Activated naive CD4-positive, alpha-beta T cell treated with anti-CD3 and anti-CD28 coated beads, Interleukin-2, amount 50 U/mL, for 24 hours (primary cell): ENCODE measurements around the gene DPYD.

Source experiments
- H3K27ac Mint-ChIP-seq: one replicate; pipeline ENCODE4 v1.8.0; 2021; ENCODE audit warnings: mild to moderate bottlenecking, mixed read lengths
- H3K27me3 Mint-ChIP-seq: one replicate; pipeline ENCODE4 v1.8.0; 2021; ENCODE audit warnings: mixed read lengths
- H3K36me3 Mint-ChIP-seq: one replicate; pipeline ENCODE4 v1.8.0; 2021; ENCODE audit warnings: mixed read lengths
- H3K4me1 Mint-ChIP-seq: one replicate; pipeline ENCODE4 v1.8.0; 2021; ENCODE audit warnings: mixed read lengths
- H3K4me3 Mint-ChIP-seq: one replicate; pipeline ENCODE4 v1.8.0; 2021; ENCODE audit warnings: mild to moderate bottlenecking, mixed read lengths
- H3K9me3 Mint-ChIP-seq: one replicate; pipeline ENCODE4 v1.8.0; 2021; ENCODE audit warnings: mixed read lengths

Gene DPYD

GRCh38 chr1:97337250-97338030 lies 583.4 kb downstream of the DPYD start:
- no peak overlapping the region for H3K4me3 Mint-ChIP-seq
- no peaks in the 10 kb centered on the region for H3K4me1 Mint-ChIP-seq
- H3K36me3 Mint-ChIP-seq: peaks cover 11% of the 10 kb centered on the region
- no peaks in the 10 kb centered on the region for H3K9me3 Mint-ChIP-seq
- no peaks in the 10 kb centered on the region for H3K27me3 Mint-ChIP-seq
- no peak overlapping the region for H3K27ac Mint-ChIP-seq

DNA sequence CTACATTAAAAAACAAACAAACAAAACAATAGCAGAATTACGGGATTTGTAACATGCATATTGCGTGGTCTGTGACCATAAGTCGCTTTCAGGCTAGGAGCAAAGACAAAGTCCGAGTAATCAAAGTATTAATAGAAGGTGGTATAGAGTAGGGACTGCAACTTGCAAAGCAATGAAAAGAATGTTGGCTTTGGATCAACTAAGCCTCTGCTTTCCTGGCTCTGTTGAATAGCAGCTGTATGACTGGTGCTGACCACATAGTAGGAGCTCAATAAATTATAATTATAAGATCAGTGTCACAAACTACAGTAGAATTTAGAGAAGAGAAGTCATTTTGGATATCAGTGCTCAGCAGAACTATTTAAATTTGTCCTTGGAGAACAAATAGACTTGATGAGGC lies 586.4 kb downstream of the DPYD start:
- H3K27ac Mint-ChIP-seq: no peak overlapping the region
- no peaks in the 10 kb centered on the region for H3K27me3 Mint-ChIP-seq
- H3K4me3 Mint-ChIP-seq: no peak overlapping the region
- H3K9me3 Mint-ChIP-seq: no peaks in the 10 kb centered on the region
- no peaks in the 10 kb centered on the region for H3K4me1 Mint-ChIP-seq
- H3K36me3 Mint-ChIP-seq: peaks cover 7% of the 10 kb centered on the region

GRCh38 chr1:97332716-97333115 lies 588.1 kb downstream of the DPYD start:
- no peak overlapping the region for H3K27ac Mint-ChIP-seq
- H3K4me1 Mint-ChIP-seq: no peaks in the 10 kb centered on the region
- no peaks in the 10 kb centered on the region for H3K36me3 Mint-ChIP-seq
- H3K27me3 Mint-ChIP-seq: no peaks in the 10 kb centered on the region
- no peak overlapping the region for H3K4me3 Mint-ChIP-seq
- no peaks in the 10 kb centered on the region for H3K9me3 Mint-ChIP-seq

- H3K4me3 Mint-ChIP-seq: no peak overlapping the region
- no peak overlapping the region for H3K27ac Mint-ChIP-seq
Measured at GRCh38 chr1:97331165-97331564, 589.7 kb downstream of the DPYD start.

GRCh38 chr1:97314685-97315084 lies 606.1 kb downstream of the DPYD start:
- no peaks in the 10 kb centered on the region for H3K27me3 Mint-ChIP-seq
- no peaks in the 10 kb centered on the region for H3K4me1 Mint-ChIP-seq
- H3K27ac Mint-ChIP-seq: no peak overlapping the region
- H3K36me3 Mint-ChIP-seq: peaks cover 5% of the 10 kb centered on the region
- no peak overlapping the region for H3K4me3 Mint-ChIP-seq
- no peaks in the 10 kb centered on the region for H3K9me3 Mint-ChIP-seq

More at GRCh38 chr1:97331165-97331564, 589.7 kb downstream of the DPYD start:
- Mint-ChIP-seq H3K36me3 (peaks cover 2% of the 10 kb centered on the region), H3K27me3 (no peaks in the 10 kb centered on the region), H3K4me1 (no peaks in the 10 kb centered on the region), H3K9me3 (no peaks in the 10 kb centered on the region)

- no peak overlapping the region for H3K4me3 Mint-ChIP-seq
- H3K9me3 Mint-ChIP-seq: no peaks in the 10 kb centered on the region
- no peak overlapping the region for H3K27ac Mint-ChIP-seq
- no peaks in the 10 kb centered on the region for H3K4me1 Mint-ChIP-seq
- H3K27me3 Mint-ChIP-seq: no peaks in the 10 kb centered on the region
- H3K36me3 Mint-ChIP-seq: peaks cover 14% of the 10 kb centered on the region
Measured at GRCh38 chr1:97308131-97308530, 612.7 kb downstream of the DPYD start.

GRCh38 chr1:97307568-97307967 lies 613.3 kb downstream of the DPYD start:
- Mint-ChIP-seq H3K4me1 (no peaks in the 10 kb centered on the region), H3K4me3 (no peak overlapping the region), H3K27me3 (no peaks in the 10 kb centered on the region), H3K9me3 (no peaks in the 10 kb centered on the region), H3K27ac (no peak overlapping the region), H3K36me3 (peaks cover 17% of the 10 kb centered on the region)

DNA sequence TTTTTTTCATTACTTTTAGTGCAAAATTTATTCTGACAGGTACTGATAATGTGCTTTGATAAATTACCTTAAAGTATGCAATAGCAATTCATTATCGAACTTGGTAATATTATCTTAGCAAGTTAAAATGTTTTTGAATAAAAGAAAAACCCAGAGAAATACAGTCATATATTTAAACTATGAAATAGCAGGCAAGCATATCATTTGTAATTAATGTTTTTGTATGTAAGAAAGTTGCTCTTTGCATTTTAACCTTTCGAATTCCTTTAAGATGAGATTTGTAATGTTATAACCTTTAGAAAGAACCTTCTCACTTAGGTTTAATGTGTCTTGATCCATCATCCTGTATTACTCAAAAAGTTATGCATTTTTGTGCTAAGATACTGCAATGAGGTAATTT lies 613.7 kb downstream of the DPYD start:
- Mint-ChIP-seq H3K27ac (no peak overlapping the region), H3K27me3 (no peaks in the 10 kb centered on the region), H3K9me3 (no peaks in the 10 kb centered on the region), H3K4me3 (no peak overlapping the region), H3K36me3 (peaks cover 20% of the 10 kb centered on the region), H3K4me1 (no peaks in the 10 kb centered on the region)

DNA sequence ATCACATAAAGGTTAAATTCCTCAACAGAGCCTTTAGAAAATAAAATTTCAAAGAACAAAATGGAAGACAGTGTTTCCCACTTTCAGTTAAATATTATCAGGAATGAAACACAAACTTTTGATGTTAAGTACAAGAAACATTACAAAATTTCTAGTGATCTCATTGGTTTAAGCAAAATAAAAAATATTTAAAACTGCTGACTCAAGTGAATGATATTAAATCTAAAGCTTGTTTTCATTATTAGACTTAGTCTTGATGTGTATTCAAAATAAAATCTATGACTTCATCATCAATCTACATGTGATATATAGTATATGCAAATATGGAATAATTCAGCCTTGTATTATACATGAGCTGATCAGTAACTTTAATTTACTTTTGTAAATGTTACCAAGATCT lies 614.3 kb downstream of the DPYD start:
- no peaks in the 10 kb centered on the region for H3K4me1 Mint-ChIP-seq
- H3K27ac Mint-ChIP-seq: no peak overlapping the region
- H3K4me3 Mint-ChIP-seq: no peak overlapping the region
- H3K36me3 Mint-ChIP-seq: peaks cover 20% of the 10 kb centered on the region
- no peaks in the 10 kb centered on the region for H3K9me3 Mint-ChIP-seq
- no peaks in the 10 kb centered on the region for H3K27me3 Mint-ChIP-seq

DNA sequence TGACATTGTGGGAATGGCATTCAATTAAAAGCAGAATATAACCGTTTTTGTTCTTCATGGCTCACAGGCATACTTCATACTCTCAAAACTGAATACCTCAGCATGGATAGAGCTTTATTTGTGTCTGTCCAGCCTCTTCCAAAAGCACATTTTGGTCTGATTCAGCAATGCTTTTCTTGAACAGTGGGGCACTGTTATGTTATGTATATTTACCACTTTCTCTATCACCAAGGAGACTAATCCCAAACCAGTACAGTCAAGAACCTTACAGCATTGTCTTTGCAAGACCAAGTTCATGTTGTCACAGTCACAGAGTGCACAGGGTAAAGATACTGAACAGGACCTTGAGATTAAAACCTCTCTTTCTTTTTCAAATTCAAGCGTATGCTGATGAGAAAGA lies 616.5 kb downstream of the DPYD start:
- H3K27ac Mint-ChIP-seq: no peak overlapping the region
- no peaks in the 10 kb centered on the region for H3K4me1 Mint-ChIP-seq
- no peaks in the 10 kb centered on the region for H3K9me3 Mint-ChIP-seq
- no peaks in the 10 kb centered on the region for H3K27me3 Mint-ChIP-seq
- H3K4me3 Mint-ChIP-seq: no peak overlapping the region
- H3K36me3 Mint-ChIP-seq: peaks cover 21% of the 10 kb centered on the region

DNA sequence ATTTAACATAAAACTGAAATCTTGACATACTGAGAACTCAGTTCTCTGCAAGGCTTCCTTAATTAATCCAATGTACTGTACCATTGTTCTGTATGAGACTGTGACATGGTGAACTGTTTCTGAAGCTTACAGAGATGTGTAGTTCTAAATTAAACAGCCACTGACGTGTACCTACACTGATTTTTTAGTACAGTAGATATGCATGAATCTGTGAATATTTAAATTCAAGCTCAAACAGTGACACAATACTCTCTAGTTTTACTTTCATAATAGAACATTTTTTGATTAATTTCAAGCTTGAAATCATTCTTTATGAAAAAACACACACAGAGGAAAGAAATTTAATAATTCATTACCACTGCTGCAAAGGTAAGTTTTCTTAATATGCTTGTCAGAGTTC lies 621.9 kb downstream of the DPYD start:
- Mint-ChIP-seq H3K9me3 (no peaks in the 10 kb centered on the region), H3K4me3 (no peak overlapping the region), H3K4me1 (no peaks in the 10 kb centered on the region), H3K27ac (no peak overlapping the region), H3K27me3 (no peaks in the 10 kb centered on the region), H3K36me3 (peaks cover 30% of the 10 kb centered on the region)

DNA sequence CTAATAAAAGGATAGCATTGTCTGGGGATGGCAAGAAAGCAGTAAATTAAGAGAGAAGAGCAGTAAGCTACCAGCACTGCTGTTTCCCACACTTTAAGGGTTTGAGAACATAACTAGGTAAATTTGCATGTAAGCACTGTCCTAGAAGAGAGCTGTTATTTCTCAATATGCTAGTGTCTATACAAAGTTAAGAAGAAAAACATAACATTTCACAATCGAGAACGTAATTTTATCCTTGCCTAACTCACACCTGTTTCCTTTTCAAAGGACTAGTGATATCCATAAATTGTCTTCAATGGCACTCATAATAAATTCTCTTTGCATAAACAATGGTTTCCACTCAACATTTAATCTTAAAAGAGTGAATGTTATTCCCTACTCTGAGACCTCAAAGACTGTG lies 623.2 kb downstream of the DPYD start:
- H3K27me3 Mint-ChIP-seq: no peaks in the 10 kb centered on the region
- H3K36me3 Mint-ChIP-seq: peaks cover 33% of the 10 kb centered on the region

DNA sequence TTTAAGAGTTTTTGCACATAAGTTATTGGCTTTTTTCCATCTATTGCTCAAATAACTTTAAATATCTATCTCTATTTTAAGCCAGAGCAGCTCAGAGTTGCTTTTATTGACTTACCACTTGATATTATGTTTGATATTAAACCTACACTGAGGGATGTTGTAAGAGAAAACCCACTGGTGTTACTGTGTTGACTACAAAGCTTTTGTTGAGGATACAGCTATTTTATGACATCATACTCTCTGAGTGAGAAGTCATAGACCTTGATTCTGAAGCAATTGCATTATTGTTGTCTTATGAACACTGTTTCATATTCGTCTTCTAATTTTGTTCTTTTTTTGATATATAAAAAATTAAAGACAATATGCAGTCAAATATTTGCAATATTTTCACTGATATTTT lies 638.9 kb downstream of the DPYD start:
- H3K4me3 Mint-ChIP-seq: no peak overlapping the region
- no peak overlapping the region for H3K27ac Mint-ChIP-seq
- H3K4me1 Mint-ChIP-seq: no peaks in the 10 kb centered on the region
- no peaks in the 10 kb centered on the region for H3K27me3 Mint-ChIP-seq
- H3K9me3 Mint-ChIP-seq: peaks cover 13% of the 10 kb centered on the region
- H3K36me3 Mint-ChIP-seq: peaks cover 30% of the 10 kb centered on the region

More for the DNA sequence above, 623.2 kb downstream of the DPYD start:
- Mint-ChIP-seq H3K9me3 (no peaks in the 10 kb centered on the region), H3K4me3 (no peak overlapping the region), H3K27ac (no peak overlapping the region), H3K4me1 (no peaks in the 10 kb centered on the region)

- H3K4me3 Mint-ChIP-seq: no peak overlapping the region
- peaks cover 39% of the 10 kb centered on the region for H3K36me3 Mint-ChIP-seq
- no peaks in the 10 kb centered on the region for H3K4me1 Mint-ChIP-seq
- H3K9me3 Mint-ChIP-seq: peaks cover 13% of the 10 kb centered on the region
- no peaks in the 10 kb centered on the region for H3K27me3 Mint-ChIP-seq
- H3K27ac Mint-ChIP-seq: no peak overlapping the region
Measured at GRCh38 chr1:97277891-97278654, 642.8 kb downstream of the DPYD start.

GRCh38 chr1:97271916-97272788 lies 648.7 kb downstream of the DPYD start:
- no peaks in the 10 kb centered on the region for H3K4me1 Mint-ChIP-seq

More at GRCh38 chr1:97271916-97272788, 648.7 kb downstream of the DPYD start:
- no peaks in the 10 kb centered on the region for H3K27me3 Mint-ChIP-seq
- peaks cover 43% of the 10 kb centered on the region for H3K36me3 Mint-ChIP-seq
- H3K9me3 Mint-ChIP-seq: peaks cover 7% of the 10 kb centered on the region
- H3K4me3 Mint-ChIP-seq: no peak overlapping the region
- H3K27ac Mint-ChIP-seq: no peak overlapping the region
